Neutrophil (primary cell): ENCODE results near the gene DNAAF3.

ENCODE experiments used
- H3K27ac ChIP-seq: fragments of 200-600 bp; sonication (generic); 2 replicates; pipeline ENCODE4 v1.5.1; 2016; ENCODE audit warnings: mild to moderate bottlenecking, moderate library complexity
- H3K27me3 ChIP-seq: fragments of 200-600 bp; sonication (generic); 2 replicates; pipeline ENCODE4 v1.6.0; 2016; ENCODE audit warnings: mild to moderate bottlenecking
- H3K36me3 ChIP-seq: fragments of 200-600 bp; sonication (generic); 2 replicates; pipeline ENCODE4 v1.5.1; 2017
- H3K4me1 ChIP-seq, 2 experiments: fragments of 200-600 bp in 1 of 2; sonication (generic) in 1 of 2; 1 replicate in 1 of 2; 2 replicates in 1 of 2; pipeline versions ENCODE4 v1.5.1 to v1.6.1; 2013 to 2016; ENCODE audit warnings: low read depth in 1 of 2, low read length in 1 of 2, mild to moderate bottlenecking in 1 of 2, moderate library complexity in 1 of 2; ENCODE audit not compliant: control insufficient read depth in 1 of 2, insufficient read depth in 1 of 2
- H3K4me3 ChIP-seq, 2 experiments: fragments of 200-600 bp in 1 of 2; sonication (generic) in 1 of 2; 1 replicate in 1 of 2; 2 replicates in 1 of 2; pipeline ENCODE4 v1.5.1; 2013 to 2016; ENCODE audit warnings: low read depth in 1 of 2, low read length in 1 of 2, mild to moderate bottlenecking in 1 of 2, moderate library complexity in 1 of 2
- H3K9me3 ChIP-seq: fragments of 200-600 bp; sonication (generic); 2 replicates; pipeline ENCODE4 v1.5.1; 2016
- CTCF ChIP-seq: fragments of 200-600 bp; sonication (generic); IDR thresholded peaks from 2 replicates; pipeline ENCODE4 v1.5.1; 2016; ENCODE audit warnings: antibody characterized with exemption

Gene DNAAF3

GRCh38 chr19:55113570-55114039, 52.8 kb downstream of the DNAAF3 start:
- no peak for TF ChIP-seq CTCF

GRCh38 chr19:55112777-55113569, 53.4 kb downstream of the DNAAF3 start:
- Histone ChIP-seq H3K27ac (no peak overlapping the region), H3K9me3 (no peaks in the 10 kb centered on the region), H3K4me1 (peaks cover 18 to 21% of the 10 kb centered on the region in 2 experiments), H3K4me3 (no peak overlapping the region), H3K36me3 (peaks cover 49% of the 10 kb centered on the region), H3K27me3 (no peaks in the 10 kb centered on the region)
- no peak for TF ChIP-seq CTCF

More at GRCh38 chr19:55113570-55114039, 52.8 kb downstream of the DNAAF3 start:
- no peaks in the 10 kb centered on the region for H3K9me3 ChIP-seq
- H3K4me3 ChIP-seq = no peak overlapping the region
- no peaks in the 10 kb centered on the region for H3K27me3 ChIP-seq
- peaks cover 24 to 28% of the 10 kb centered on the region in 2 experiments for H3K4me1 ChIP-seq
- H3K36me3 ChIP-seq = peaks cover 46% of the 10 kb centered on the region
- H3K27ac ChIP-seq = no peak overlapping the region

- Histone ChIP-seq H3K9me3 (no peaks in the 10 kb centered on the region), H3K27me3 (no peaks in the 10 kb centered on the region), H3K4me3 (no peak overlapping the region), H3K27ac (no peak overlapping the region), H3K36me3 (peaks cover 49% of the 10 kb centered on the region), H3K4me1 (peaks cover 16 to 19% of the 10 kb centered on the region in 2 experiments)
- TF ChIP-seq CTCF = no peak
Observed at GRCh38 chr19:55112246-55112776, 54.1 kb downstream of the DNAAF3 start.

- Histone ChIP-seq H3K4me3 (no peak overlapping the region), H3K27ac (no peak overlapping the region), H3K4me1 (peaks cover 9 to 12% of the 10 kb centered on the region in 2 experiments), H3K9me3 (no peaks in the 10 kb centered on the region), H3K36me3 (peaks cover 58% of the 10 kb centered on the region), H3K27me3 (no peaks in the 10 kb centered on the region)
- TF ChIP-seq CTCF = no peak
Observed at GRCh38 chr19:55111238-55111831, 55.1 kb downstream of the DNAAF3 start.

GRCh38 chr19:55109527-55110291, 56.7 kb downstream of the DNAAF3 start:
- H3K4me1 ChIP-seq = no peaks in the 10 kb centered on the region
- H3K4me3 ChIP-seq = no peak overlapping the region
- peaks cover 57% of the 10 kb centered on the region for H3K36me3 ChIP-seq
- no peaks in the 10 kb centered on the region for H3K9me3 ChIP-seq
- no peaks in the 10 kb centered on the region for H3K27me3 ChIP-seq
- no peak for TF ChIP-seq CTCF
- no peak overlapping the region for H3K27ac ChIP-seq
